ENCODE results near the gene PPP1R17.

PPP1R17 gene

GRCh38 chr7:31720366-31720765 is 33.4 kb downstream of the PPP1R17 start:
- TF ChIP-seq CTCF (IDR thresholded peaks at IDR 0.05; ENCODE audit: borderline replicate concordance, insufficient read depth, low read depth, low read length) = no peak
- no peak overlapping the region for H3K4me3 ChIP-seq (ENCODE audit: low read depth, low read length)

GRCh38 chr7:31724696-31725095 is 37.7 kb downstream of the PPP1R17 start:
- no peak for TF ChIP-seq CTCF (IDR thresholded peaks at IDR 0.05; ENCODE audit: borderline replicate concordance, insufficient read depth, low read depth, low read length)

GRCh38 chr7:31729195-31729804 is 42.3 kb downstream of the PPP1R17 start:
- no peak overlapping the region for H3K4me3 ChIP-seq (ENCODE audit: low read depth, low read length)
- no peak for TF ChIP-seq CTCF (IDR thresholded peaks at IDR 0.05; ENCODE audit: borderline replicate concordance, insufficient read depth, low read depth, low read length)

More at GRCh38 chr7:31724696-31725095, 37.7 kb downstream of the PPP1R17 start:
- H3K4me3 ChIP-seq (ENCODE audit: low read depth, low read length) = no peak overlapping the region

- H3K4me3 ChIP-seq (ENCODE audit: low read depth, low read length) = no peak overlapping the region
- TF ChIP-seq CTCF (IDR thresholded peaks at IDR 0.05; ENCODE audit: borderline replicate concordance, insufficient read depth, low read depth, low read length) = no peak
Measured at GRCh38 chr7:31734456-31734855, 47.4 kb downstream of the PPP1R17 start.

- peak; percentile 80 for TF ChIP-seq CTCF (IDR thresholded peaks at IDR 0.05; ENCODE audit: borderline replicate concordance, insufficient read depth, low read depth, low read length)
- no peak overlapping the region for H3K4me3 ChIP-seq (ENCODE audit: low read depth, low read length)
Measured at GRCh38 chr7:31735991-31736982, 49.3 kb downstream of the PPP1R17 start.

GRCh38 chr7:31741852-31742251 is 54.8 kb downstream of the PPP1R17 start:
- no peak overlapping the region for H3K4me3 ChIP-seq (ENCODE audit: low read depth, low read length)
- no peak for TF ChIP-seq CTCF (IDR thresholded peaks at IDR 0.05; ENCODE audit: borderline replicate concordance, insufficient read depth, low read depth, low read length)

Measured in GM12875 (cell line).